ENCODE measurements around the gene EBF4.

EBF4 gene

GRCh38 chr20:2734899-2735298 is 42.3 kb downstream of the EBF4 start:
- no peak overlapping the region for H3K4me3 ChIP-seq (ENCODE audit: insufficient read depth, low read length, poor library complexity, severe bottlenecking)
- no peaks in the 10 kb centered on the region for H3F3A ChIP-seq (ENCODE audit: insufficient read depth)
- H3K27ac ChIP-seq (ENCODE audit: low read depth, low read length): no peak overlapping the region
- peaks cover 6% of the 10 kb centered on the region for H3K27me3 ChIP-seq (ENCODE audit: low read length)
- H3K9me3 ChIP-seq (ENCODE audit: insufficient read depth, low read length): no peaks in the 10 kb centered on the region; the same call in 1 of the 2 replicates
- H2AFZ ChIP-seq (ENCODE audit: low read depth, low read length, severe bottlenecking): no peak overlapping the region
- TF ChIP-seq EZH2phosphoT487 (conservative IDR thresholded peaks at IDR 0.05; ENCODE audit: low read length) (no peak), CTCF (IDR thresholded peaks at IDR 0.05; ENCODE audit: insufficient read depth, low read length, poor library complexity, severe bottlenecking) (no peak)
- H4K20me1 ChIP-seq (ENCODE audit: low read depth, low read length): no peaks in the 10 kb centered on the region
- no peak overlapping the region for H3K4me2 ChIP-seq (ENCODE audit: low read depth, low read length, poor library complexity, severe bottlenecking)
- H3K36me3 ChIP-seq (ENCODE audit: low read length): no peaks in the 10 kb centered on the region
- H3K79me2 ChIP-seq (ENCODE audit: insufficient read depth, low read length): no peaks in the 10 kb centered on the region
- no peaks in the 10 kb centered on the region for H3K9me2 ChIP-seq (replicated peaks; ENCODE audit: insufficient read depth, low read length)
- H3K9ac ChIP-seq (ENCODE audit: low read length): no peak overlapping the region

GRCh38 chr20:2736441-2736840 is 43.9 kb downstream of the EBF4 start:
- no peak overlapping the region for H3K4me2 ChIP-seq (ENCODE audit: low read depth, low read length, poor library complexity, severe bottlenecking)
- no peak overlapping the region for H3K27ac ChIP-seq (ENCODE audit: low read depth, low read length)
- no peaks in the 10 kb centered on the region for H3K9me2 ChIP-seq (replicated peaks; ENCODE audit: insufficient read depth, low read length)
- H3K4me3 ChIP-seq (ENCODE audit: insufficient read depth, low read length, poor library complexity, severe bottlenecking): no peak overlapping the region
- H2AFZ ChIP-seq (ENCODE audit: low read depth, low read length, severe bottlenecking): no peak overlapping the region
- H3K79me2 ChIP-seq (ENCODE audit: insufficient read depth, low read length): no peaks in the 10 kb centered on the region
- H3K36me3 ChIP-seq (ENCODE audit: low read length): no peaks in the 10 kb centered on the region
- no peak overlapping the region for H3K9ac ChIP-seq (ENCODE audit: low read length)
- no peak for TF ChIP-seq EZH2phosphoT487 (conservative IDR thresholded peaks at IDR 0.05; ENCODE audit: low read length)
- no peak for TF ChIP-seq CTCF (IDR thresholded peaks at IDR 0.05; ENCODE audit: insufficient read depth, low read length, poor library complexity, severe bottlenecking)
- H3K9me3 ChIP-seq (ENCODE audit: insufficient read depth, low read length): no peaks in the 10 kb centered on the region; the same call in 1 of the 2 replicates
- H3K27me3 ChIP-seq (ENCODE audit: low read length): peaks cover 6% of the 10 kb centered on the region
- H4K20me1 ChIP-seq (ENCODE audit: low read depth, low read length): no peaks in the 10 kb centered on the region
- H3F3A ChIP-seq (ENCODE audit: insufficient read depth): no peaks in the 10 kb centered on the region

GRCh38 chr20:2738331-2739041 is 45.9 kb downstream of the EBF4 start:
- Histone ChIP-seq H3K27ac (ENCODE audit: low read depth, low read length) (no peak overlapping the region), H3K36me3 (ENCODE audit: low read length) (no peaks in the 10 kb centered on the region), H3K9ac (ENCODE audit: low read length) (no peak overlapping the region), H3K4me3 (ENCODE audit: insufficient read depth, low read length, poor library complexity, severe bottlenecking) (no peak overlapping the region), H2AFZ (ENCODE audit: low read depth, low read length, severe bottlenecking) (no peak overlapping the region), H3K79me2 (ENCODE audit: insufficient read depth, low read length) (no peaks in the 10 kb centered on the region), H3K4me2 (ENCODE audit: low read depth, low read length, poor library complexity, severe bottlenecking) (no peak overlapping the region), H3K9me3 (ENCODE audit: insufficient read depth, low read length) (no peaks in the 10 kb centered on the region), H3F3A (ENCODE audit: insufficient read depth) (no peaks in the 10 kb centered on the region), H3K27me3 (ENCODE audit: low read length) (no peaks in the 10 kb centered on the region), H4K20me1 (ENCODE audit: low read depth, low read length) (no peaks in the 10 kb centered on the region), H3K9me2 (replicated peaks; ENCODE audit: insufficient read depth, low read length) (no peaks in the 10 kb centered on the region)
- TF ChIP-seq EZH2phosphoT487 (conservative IDR thresholded peaks at IDR 0.05; ENCODE audit: low read length) (no peak), CTCF (IDR thresholded peaks at IDR 0.05; ENCODE audit: insufficient read depth, low read length, poor library complexity, severe bottlenecking) (no peak)

Data from SU-DHL-6 (cell line).